Progenitor cell of endocrine pancreas (in vitro differentiated cells): ENCODE results near the gene BARHL1. TPM values are rescaled to one million over a fixed set of nuclear protein-coding genes. Genes with fewer than 3 reads are reported as not detected.

Experiments
- DNase-seq: peaks from one replicate; pipeline ENCODE4 v3.0.0; 2021; ENCODE audit warnings: low spot score; ENCODE audit not compliant: unreplicated experiment
- H3K27ac Mint-ChIP-seq: 2 replicates; pipeline ENCODE4 v1.8.0; 2021; ENCODE audit warnings: mild to moderate bottlenecking, moderate library complexity, mixed read lengths
- H3K27me3 Mint-ChIP-seq: 2 replicates; pipeline ENCODE4 v1.8.0; 2021; ENCODE audit warnings: mixed read lengths
- H3K36me3 Mint-ChIP-seq: 2 replicates; pipeline ENCODE4 v1.8.0; 2022; ENCODE audit warnings: mixed read lengths; ENCODE audit not compliant: insufficient read depth
- H3K4me1 Mint-ChIP-seq: 2 replicates; pipeline ENCODE4 v1.8.0; 2021; ENCODE audit warnings: low read depth, mixed read lengths
- H3K4me3 Mint-ChIP-seq: 2 replicates; pipeline ENCODE4 v1.8.0; 2021; ENCODE audit warnings: low read depth, mild to moderate bottlenecking, moderate library complexity, mixed read lengths
- H3K9me3 Mint-ChIP-seq: 2 replicates; pipeline ENCODE4 v1.8.0; 2021; ENCODE audit warnings: low read depth, mixed read lengths
- total RNA-seq: library from RNA; stranded (reverse); gene quantifications from 2 replicates; pipeline ENCODE4 v1.2.1, GENCODE V29; 2021
- TF ChIP-seq, protein P1 (sequence below): fragments of 200-600 bp; sonication (generic); IDR thresholded peaks from one replicate; pipeline ENCODE4 v1.5.0; 2021; ENCODE audit warnings: antibody characterized with exemption, mild to moderate bottlenecking; ENCODE audit not compliant: unreplicated experiment

The BARHL1 gene
- total RNA-seq, 1 donor from 2014 or later: not detected

DNA sequence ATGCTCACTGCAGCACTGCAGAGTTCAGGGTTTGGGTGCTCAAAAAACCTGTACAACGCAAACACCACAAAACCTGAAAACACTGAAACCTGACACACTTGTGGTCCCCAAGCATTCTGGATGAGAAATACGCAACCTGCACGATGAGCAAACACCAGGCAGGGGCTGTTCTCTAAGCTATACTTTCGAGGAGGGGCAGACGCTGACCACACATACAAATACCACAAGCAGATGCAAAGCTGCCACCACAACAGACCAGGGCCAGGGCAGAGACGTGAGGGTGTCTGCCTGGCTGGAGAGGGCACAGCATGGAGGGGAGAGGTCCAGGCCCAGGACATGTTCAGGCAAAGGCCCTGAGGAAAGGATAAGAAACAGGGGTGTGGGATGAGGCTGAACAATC lies 23.0 kb downstream of the BARHL1 start:
- peaks cover 10% of the 10 kb centered on the region for H3K36me3 Mint-ChIP-seq
- no peaks in the 10 kb centered on the region for H3K9me3 Mint-ChIP-seq
- no peak for DNase-seq
- H3K4me1 Mint-ChIP-seq: no peaks in the 10 kb centered on the region
- H3K27ac Mint-ChIP-seq: no peak overlapping the region
- H3K4me3 Mint-ChIP-seq: no peak overlapping the region
- TF ChIP-seq, protein P1, sequence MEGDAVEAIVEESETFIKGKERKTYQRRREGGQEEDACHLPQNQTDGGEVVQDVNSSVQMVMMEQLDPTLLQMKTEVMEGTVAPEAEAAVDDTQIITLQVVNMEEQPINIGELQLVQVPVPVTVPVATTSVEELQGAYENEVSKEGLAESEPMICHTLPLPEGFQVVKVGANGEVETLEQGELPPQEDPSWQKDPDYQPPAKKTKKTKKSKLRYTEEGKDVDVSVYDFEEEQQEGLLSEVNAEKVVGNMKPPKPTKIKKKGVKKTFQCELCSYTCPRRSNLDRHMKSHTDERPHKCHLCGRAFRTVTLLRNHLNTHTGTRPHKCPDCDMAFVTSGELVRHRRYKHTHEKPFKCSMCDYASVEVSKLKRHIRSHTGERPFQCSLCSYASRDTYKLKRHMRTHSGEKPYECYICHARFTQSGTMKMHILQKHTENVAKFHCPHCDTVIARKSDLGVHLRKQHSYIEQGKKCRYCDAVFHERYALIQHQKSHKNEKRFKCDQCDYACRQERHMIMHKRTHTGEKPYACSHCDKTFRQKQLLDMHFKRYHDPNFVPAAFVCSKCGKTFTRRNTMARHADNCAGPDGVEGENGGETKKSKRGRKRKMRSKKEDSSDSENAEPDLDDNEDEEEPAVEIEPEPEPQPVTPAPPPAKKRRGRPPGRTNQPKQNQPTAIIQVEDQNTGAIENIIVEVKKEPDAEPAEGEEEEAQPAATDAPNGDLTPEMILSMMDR: no peak
- no peaks in the 10 kb centered on the region for H3K27me3 Mint-ChIP-seq

DNA sequence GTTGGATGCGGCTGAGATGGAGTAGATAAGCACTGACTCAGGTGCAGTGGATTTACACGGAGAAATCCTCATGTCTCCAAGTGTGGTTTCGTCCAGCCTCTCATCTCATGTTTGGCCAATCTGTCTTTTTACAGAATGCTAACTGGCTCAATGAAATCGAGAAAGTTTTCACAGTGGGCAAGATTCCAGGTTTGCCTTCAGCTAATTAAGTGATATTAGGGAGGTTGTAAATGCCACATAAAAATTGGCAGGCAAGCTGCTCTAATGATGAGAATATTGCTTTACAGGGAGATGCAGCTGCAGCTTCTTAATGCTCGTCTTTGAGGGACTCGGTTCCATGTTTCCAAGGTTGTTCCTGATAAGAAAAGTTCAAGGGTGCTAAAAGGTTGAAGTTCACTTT lies 23.7 kb downstream of the BARHL1 start:
- TF ChIP-seq, protein P1: no peak
- no peaks in the 10 kb centered on the region for H3K27me3 Mint-ChIP-seq
- H3K36me3 Mint-ChIP-seq: peaks cover 13% of the 10 kb centered on the region
- H3K27ac Mint-ChIP-seq: no peak overlapping the region
- DNase-seq: no peak
- no peaks in the 10 kb centered on the region for H3K9me3 Mint-ChIP-seq
- H3K4me3 Mint-ChIP-seq: no peak overlapping the region
- no peaks in the 10 kb centered on the region for H3K4me1 Mint-ChIP-seq

DNA sequence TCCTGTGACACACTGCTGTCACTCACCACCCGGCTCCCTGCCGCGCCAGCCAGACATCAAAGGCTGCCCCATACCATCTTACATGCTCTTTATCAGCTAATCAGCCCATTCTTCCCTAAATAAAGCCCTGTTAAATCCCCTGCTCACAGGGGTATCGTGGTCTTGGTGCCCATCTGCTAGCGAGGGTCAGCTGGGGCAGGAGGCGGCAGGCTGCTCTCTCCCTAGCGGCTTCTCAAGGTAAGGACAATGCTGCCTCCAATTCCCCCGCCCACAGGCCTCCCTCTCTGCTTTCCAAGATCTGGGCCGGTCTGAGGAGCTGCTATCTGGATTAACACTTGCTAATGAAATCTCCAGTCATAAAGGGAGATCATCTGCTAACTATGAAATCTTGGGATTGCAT lies 26.8 kb downstream of the BARHL1 start:
- no peak for DNase-seq
- no peak overlapping the region for H3K27ac Mint-ChIP-seq
- peaks cover 18% of the 10 kb centered on the region for H3K36me3 Mint-ChIP-seq
- no peaks in the 10 kb centered on the region for H3K27me3 Mint-ChIP-seq
- no peak overlapping the region for H3K4me3 Mint-ChIP-seq
- H3K9me3 Mint-ChIP-seq: no peaks in the 10 kb centered on the region
- TF ChIP-seq, protein P1: no peak
- H3K4me1 Mint-ChIP-seq: no peaks in the 10 kb centered on the region

DNA sequence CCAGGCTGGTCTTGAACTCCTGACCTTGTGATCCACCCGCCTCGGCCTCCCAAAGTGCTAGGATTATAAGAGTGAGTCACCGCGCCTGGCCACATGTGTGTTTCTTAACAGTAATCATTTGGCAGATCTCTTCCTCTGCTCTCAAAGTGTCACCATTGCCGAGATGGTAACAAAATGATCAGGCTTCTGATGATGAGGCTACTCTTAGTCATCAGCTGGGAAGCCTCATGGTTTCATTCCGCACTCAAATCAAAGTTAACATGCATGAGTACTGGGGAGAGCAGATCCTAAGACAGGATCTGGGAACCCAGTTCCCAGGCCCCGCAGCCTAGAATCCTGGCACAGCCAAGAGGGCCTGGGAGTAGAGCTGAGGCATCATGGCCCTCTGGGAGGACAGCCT lies 27.4 kb downstream of the BARHL1 start:
- H3K4me3 Mint-ChIP-seq: no peak overlapping the region
- DNase-seq: no peak
- H3K36me3 Mint-ChIP-seq: peaks cover 22% of the 10 kb centered on the region
- no peaks in the 10 kb centered on the region for H3K9me3 Mint-ChIP-seq
- no peaks in the 10 kb centered on the region for H3K27me3 Mint-ChIP-seq
- no peaks in the 10 kb centered on the region for H3K4me1 Mint-ChIP-seq
- TF ChIP-seq, protein P1: no peak
- H3K27ac Mint-ChIP-seq: no peak overlapping the region

DNA sequence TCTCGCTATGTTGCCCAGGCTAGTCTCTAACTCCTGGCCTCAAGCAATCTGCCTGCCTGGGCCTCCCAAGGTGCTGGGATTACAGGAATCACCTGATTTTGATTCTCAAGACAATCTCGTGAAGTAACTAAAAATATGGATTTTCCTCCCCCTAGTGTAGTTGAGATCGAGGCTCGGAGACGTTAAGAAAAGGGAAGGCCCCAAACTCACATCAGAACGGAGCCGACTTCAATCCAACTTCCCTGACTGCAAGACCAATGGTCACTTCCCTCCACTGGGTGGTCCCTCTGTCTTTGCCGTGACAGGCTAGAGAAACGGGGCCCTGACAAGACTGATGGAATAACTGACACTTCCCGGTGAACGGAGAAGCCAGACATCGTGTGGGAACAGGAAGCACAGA lies 28.3 kb downstream of the BARHL1 start:
- no peaks in the 10 kb centered on the region for H3K9me3 Mint-ChIP-seq
- H3K27me3 Mint-ChIP-seq: no peaks in the 10 kb centered on the region
- no peak overlapping the region for H3K27ac Mint-ChIP-seq
- H3K4me1 Mint-ChIP-seq: no peaks in the 10 kb centered on the region
- TF ChIP-seq, protein P1: no peak
- no peak for DNase-seq
- H3K36me3 Mint-ChIP-seq: peaks cover 18% of the 10 kb centered on the region
- H3K4me3 Mint-ChIP-seq: no peak overlapping the region

DNA sequence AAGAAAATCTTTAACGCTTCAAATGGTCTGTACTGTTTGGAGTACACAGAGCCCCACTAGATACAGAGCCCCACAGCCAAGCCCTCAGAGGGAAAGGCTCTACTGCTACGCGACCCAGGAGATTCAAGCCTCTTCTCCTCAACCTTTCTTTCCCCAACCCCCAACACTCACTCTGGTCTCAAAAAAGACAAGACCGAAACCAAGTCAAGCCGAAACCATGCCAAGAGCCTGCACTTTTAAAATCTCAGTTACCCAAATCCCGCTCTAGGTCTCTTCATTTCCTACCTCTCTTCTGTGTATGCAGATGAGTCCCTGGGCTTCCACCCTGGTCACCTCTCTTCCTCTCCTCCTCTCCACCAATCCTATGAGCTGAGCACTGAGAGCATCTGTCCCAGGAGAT lies 31.9 kb downstream of the BARHL1 start:
- H3K27ac Mint-ChIP-seq: no peak overlapping the region
- no peak for DNase-seq
- no peaks in the 10 kb centered on the region for H3K9me3 Mint-ChIP-seq
- TF ChIP-seq, protein P1: no peak
- H3K36me3 Mint-ChIP-seq: peaks cover 26% of the 10 kb centered on the region
- H3K4me1 Mint-ChIP-seq: no peaks in the 10 kb centered on the region
- H3K27me3 Mint-ChIP-seq: no peaks in the 10 kb centered on the region
- no peak overlapping the region for H3K4me3 Mint-ChIP-seq
